B cell (primary cell): ENCODE measurements around the gene BTG2.

ENCODE experiments used
- CTCF ChIP-seq: fragments of 200-600 bp; IDR thresholded peaks from one replicate; pipeline ENCODE4 v1.8.0; 2022; ENCODE audit warnings: antibody characterized with exemption, mild to moderate bottlenecking
- EZH2 ChIP-seq: IDR thresholded peaks from 2 replicates; pipeline ENCODE4 v1.6.1; 2012; ENCODE audit warnings: borderline replicate concordance, low read depth, mild to moderate bottlenecking, moderate library complexity, low read length; ENCODE audit not compliant: insufficient read depth, poor library complexity, severe bottlenecking

- TF ChIP-seq CTCF, result no peak
- no peak for TF ChIP-seq EZH2
Observed at GRCh38 chr1:203351037-203351625, 45.8 kb downstream of the BTG2 start, which contains the start of gene FMOD.
